H1 (cell line): ENCODE data around the gene ZNF358. TPM values are rescaled to one million over a fixed set of nuclear protein-coding genes. Genes with fewer than 3 reads are reported as not detected.

ENCODE experiments used
- CTCF ChIA-PET: fragments of 300-600 bp; sonication (Branson Sonifier 250); formaldehyde crosslinking; loops from one replicate; lab custom pipeline; 2021; ENCODE audit not compliant: partially characterized antibody; lab: Charles Lee
- POLR2A ChIA-PET: fragments of 300-600 bp; sonication (Branson Sonifier 250); formaldehyde crosslinking; loops from one replicate; lab custom pipeline; 2021; ENCODE audit warnings: inconsistent platforms; ENCODE audit not compliant: partially characterized antibody; lab: Charles Lee
- DNase-seq, 2 experiments: peaks; one replicate each; pipeline versions ENCODE4 v3.0.0 to v3.0.0-alpha.2; 2010 to 2022; ENCODE audit warnings: low spot score in 2 of 2, low read depth in 1 of 2, mixed read lengths in 1 of 2
- FAIRE-seq: peaks from 2 replicates; lab custom pipeline; 2011; peaks lifted over from hg19 to GRCh38; lab: Jason Lieb, UNC
- H2AFZ ChIP-seq: 2 replicates; pipeline ENCODE4 v1.8.1; 2012; ENCODE audit warnings: low read length, inconsistent platforms
- H2AK5ac ChIP-seq: 2 replicates; pipeline ENCODE4 v1.6.1; 2013; ENCODE audit warnings: low read depth, low read length
- H2BK120ac ChIP-seq: replicated peaks from 2 replicates; pipeline ENCODE3; 2013; ENCODE audit warnings: low read depth, low read length, inconsistent platforms
- H2BK12ac ChIP-seq: 2 replicates; pipeline ENCODE4 v1.6.1; 2013; ENCODE audit warnings: low read depth, low read length
- H2BK15ac ChIP-seq: 2 replicates; pipeline ENCODE4 v1.6.1; 2013; ENCODE audit warnings: low read length
- H2BK20ac ChIP-seq: 2 replicates; pipeline ENCODE4 v1.6.1; 2013; ENCODE audit warnings: low read length
- H2BK5ac ChIP-seq: 2 replicates; pipeline ENCODE4 v1.6.1; 2013; ENCODE audit warnings: low read depth, low read length
- H3K14ac ChIP-seq: 2 replicates; pipeline ENCODE4 v1.6.1; 2013; ENCODE audit warnings: inconsistent platforms; ENCODE audit not compliant: insufficient read length
- H3K18ac ChIP-seq: 2 replicates; pipeline ENCODE4 v1.6.1; 2013; ENCODE audit warnings: low read length; ENCODE audit errors: extremely low read depth
- H3K23ac ChIP-seq: 2 replicates; pipeline ENCODE4 v1.6.1; 2013; ENCODE audit warnings: inconsistent platforms; ENCODE audit not compliant: insufficient read length
- H3K23me2 ChIP-seq: 2 replicates; pipeline ENCODE4 v1.6.1; 2013; ENCODE audit warnings: low read depth, low read length
- H3K27ac ChIP-seq: 2 replicates; pipeline ENCODE4 v1.6.1; 2011; ENCODE audit warnings: low read depth, low read length, inconsistent platforms
- H3K27me3 ChIP-seq, 4 experiments: replicated peaks in 1 of 4; 1 replicate in 1 of 4; 2 replicates in 3 of 4; pipeline versions ENCODE4 v1.6.1 to v1.8.1; 2011 to 2013; ENCODE audit warnings: low read length in 3 of 4, mild to moderate bottlenecking in 3 of 4, inconsistent platforms in 2 of 4, mixed read lengths in 2 of 4, moderate library complexity in 1 of 4; ENCODE audit not compliant: control insufficient read depth in 3 of 4, insufficient read depth in 3 of 4; ENCODE audit errors: extremely low read depth in 1 of 4
- H3K36me3 ChIP-seq, 4 experiments: 2 replicates each; pipeline versions ENCODE4 v1.6.1 to v1.8.1; 2011 to 2013; ENCODE audit warnings: mild to moderate bottlenecking in 4 of 4, low read length in 3 of 4, moderate library complexity in 2 of 4, control low read depth in 1 of 4, inconsistent platforms in 1 of 4; ENCODE audit not compliant: insufficient read depth in 4 of 4, control insufficient read depth in 2 of 4
- H3K4ac ChIP-seq: replicated peaks from 2 replicates; pipeline ENCODE3; 2013; ENCODE audit warnings: low read length, low read depth, mixed read lengths, inconsistent platforms; ENCODE audit not compliant: insufficient read length
- H3K4me1 ChIP-seq, 4 experiments: replicated peaks in 1 of 4; 1 replicate in 1 of 4; 2 replicates in 3 of 4; pipeline versions ENCODE4 v1.6.1 to v1.8.1; 2011 to 2013; ENCODE audit warnings: low read length in 3 of 4, inconsistent platforms in 2 of 4, mixed read lengths in 1 of 4; ENCODE audit not compliant: insufficient read depth in 4 of 4, control insufficient read depth in 3 of 4
- H3K4me2 ChIP-seq, 2 experiments: 2 replicates each; pipeline versions ENCODE4 v1.6.1 to v1.8.1; 2011 to 2013; ENCODE audit warnings: low read depth in 2 of 2, low read length in 2 of 2, control low read depth in 1 of 2, inconsistent platforms in 1 of 2, mild to moderate bottlenecking in 1 of 2; ENCODE audit not compliant: insufficient read depth in 1 of 2
- H3K4me3 ChIP-seq, 4 experiments: fragments of 200-600, 300-600 bp in 1 of 4; sonication (generic), shearing (Covaris generic), sonication (Bioruptor Twin) in 1 of 4; 2 replicates each; pipeline versions ENCODE4 v1.5.1 to v1.8.1; 2011 to 2016; ENCODE audit warnings: low read length in 4 of 4, low read depth in 3 of 4, control low read depth in 2 of 4, inconsistent platforms in 2 of 4, mild to moderate bottlenecking in 2 of 4, mixed read lengths in 1 of 4, moderate library complexity in 1 of 4; ENCODE audit not compliant: insufficient read depth in 2 of 4; ENCODE audit errors: extremely low read depth in 1 of 4
- H3K56ac ChIP-seq: replicated peaks from 2 replicates; pipeline ENCODE3; 2013; ENCODE audit warnings: low read depth, mild to moderate bottlenecking, mixed read lengths, low read length, inconsistent platforms; ENCODE audit not compliant: insufficient read length
- H3K79me1 ChIP-seq: 2 replicates; pipeline ENCODE4 v1.6.1; 2013; ENCODE audit warnings: low read depth, low read length, control low read depth
- H3K79me2 ChIP-seq, 2 experiments: 2 replicates each; pipeline versions ENCODE4 v1.6.1 to v1.8.1; 2012 to 2013; ENCODE audit warnings: low read length in 2 of 2, mild to moderate bottlenecking in 2 of 2, inconsistent platforms in 1 of 2; ENCODE audit not compliant: insufficient read depth in 2 of 2, control insufficient read depth in 1 of 2
- H3K9ac ChIP-seq, 4 experiments: replicated peaks in 1 of 4; 1 replicate in 1 of 4; 2 replicates in 3 of 4; pipeline versions ENCODE4 v1.6.1 to v1.8.1; 2011 to 2013; ENCODE audit warnings: low read depth in 3 of 4, low read length in 3 of 4, control low read depth in 2 of 4, mild to moderate bottlenecking in 2 of 4, moderate library complexity in 2 of 4, inconsistent platforms in 1 of 4; ENCODE audit errors: extremely low read depth in 1 of 4
- H3K9me3 ChIP-seq, 2 experiments: 2 replicates each; pipeline versions ENCODE4 v1.6.1 to v1.8.1; 2012 to 2013; ENCODE audit warnings: mild to moderate bottlenecking in 2 of 2, moderate library complexity in 2 of 2, control low read depth in 1 of 2, inconsistent platforms in 1 of 2, low read depth in 1 of 2, low read length in 1 of 2, mixed read lengths in 1 of 2; ENCODE audit not compliant: insufficient read depth in 2 of 2
- H4K20me1 ChIP-seq, 2 experiments: replicated peaks in 1 of 2; 2 replicates each; pipeline versions ENCODE3 to v1.8.1; 2011 to 2013; ENCODE audit warnings: inconsistent platforms in 2 of 2, low read length in 2 of 2, mild to moderate bottlenecking in 1 of 2; ENCODE audit not compliant: insufficient read depth in 2 of 2, control insufficient read depth in 1 of 2
- H4K5ac ChIP-seq: 2 replicates; pipeline ENCODE4 v1.6.1; 2013; ENCODE audit warnings: low read length, low read depth, mixed read lengths, inconsistent platforms; ENCODE audit not compliant: insufficient read length
- H4K8ac ChIP-seq: 2 replicates; pipeline ENCODE4 v1.8.0; 2013; ENCODE audit warnings: mild to moderate bottlenecking, moderate library complexity, low read length, inconsistent platforms; ENCODE audit not compliant: insufficient read depth; ENCODE audit errors: extremely low read depth
- H4K91ac ChIP-seq: replicated peaks from 2 replicates; pipeline ENCODE3; 2013; ENCODE audit warnings: low read length, mixed read lengths, inconsistent platforms; ENCODE audit not compliant: insufficient read length
- BACH1 ChIP-seq: IDR thresholded peaks from 2 replicates; pipeline ENCODE4 v1.6.1; 2012; ENCODE audit warnings: low read length, improper control_type of control experiment
- EGR1 ChIP-seq: IDR thresholded peaks from 2 replicates; pipeline ENCODE4 v1.6.1; 2011; ENCODE audit warnings: low read depth, low read length, borderline replicate concordance
- GABPA ChIP-seq: IDR thresholded peaks from 2 replicates; pipeline ENCODE4 v1.6.1; 2011; ENCODE audit warnings: mild to moderate bottlenecking, low read length, moderate library complexity, borderline replicate concordance; ENCODE audit not compliant: insufficient read depth
- GTF2F1 ChIP-seq: IDR thresholded peaks from 2 replicates; pipeline ENCODE4 v1.6.1; 2012; ENCODE audit warnings: low read depth, low read length, improper control_type of control experiment, borderline replicate concordance
- KDM5A ChIP-seq: fragments of 200-600 bp; IDR thresholded peaks from 2 replicates; pipeline ENCODE4 v1.7.1; 2012; ENCODE audit warnings: mild to moderate bottlenecking, low read length, inconsistent platforms, mixed read lengths
- POLR2AphosphoS5 ChIP-seq: IDR thresholded peaks from 2 replicates; pipeline ENCODE4 v1.6.1; 2011; ENCODE audit warnings: low read depth, low read length
- RAD21 ChIP-seq, 2 experiments: IDR thresholded peaks in 1 of 2; conservative IDR thresholded peaks in 1 of 2; 2 replicates each; pipeline ENCODE4 v1.6.1; 2011; ENCODE audit warnings: low read depth in 2 of 2, low read length in 2 of 2, improper control_type of control experiment in 1 of 2, inconsistent platforms in 1 of 2, mild to moderate bottlenecking in 1 of 2, moderate library complexity in 1 of 2
- RXRA ChIP-seq: IDR thresholded peaks from 2 replicates; pipeline ENCODE4 v1.6.1; 2011; ENCODE audit warnings: low read depth, mild to moderate bottlenecking, low read length, moderate library complexity; ENCODE audit not compliant: insufficient read depth
- TAF1 ChIP-seq: IDR thresholded peaks from 2 replicates; pipeline ENCODE4 v1.6.1; 2011; ENCODE audit warnings: mild to moderate bottlenecking, low read depth, low read length
- TEAD4 ChIP-seq: IDR thresholded peaks from 2 replicates; pipeline ENCODE4 v1.6.1; 2012; ENCODE audit warnings: low read depth, low read length, inconsistent platforms, mixed read lengths
- WGBS, 2 experiments: shearing (Covaris generic) in 1 of 2; methylation state at CpG; one replicate each; pipeline versions ENCODE4 v1.1.6 to v1.1.7; 2013 to 2015; ENCODE audit warnings: low lambda C conversion rate in 2 of 2, mixed read lengths in 2 of 2, inconsistent platforms in 1 of 2, low coverage in 1 of 2, missing lambda C conversion rate in 1 of 2; ENCODE audit not compliant: insufficient replicate concordance in 2 of 2, insufficient coverage in 1 of 2, insufficient read length in 1 of 2; ENCODE audit errors: extremely low coverage in 1 of 2, missing lambda C conversion rate in 1 of 2; 5-methylcytosine and 5-hydroxymethylcytosine counted together
- polyA plus RNA-seq, 7 experiments: library from polyadenylated mRNA; depleted of rRNA in 3 of 7; stranded (reverse) in 5 of 7; unstranded in 2 of 7; fragments of >200 nt in 5 of 7; fragments of 200-250 nt in 2 of 7; gene quantifications; 1 replicate in 5 of 7; 2 replicates in 1 of 7; 4 replicates in 1 of 7; pipeline versions ENCODE4 v1.2.1 to v1.2.3, GENCODE V29; 2011 to 2013; ENCODE audit warnings: missing spikeins in 2 of 7, mixed read lengths in 2 of 7
- total RNA-seq: library from RNA; stranded (reverse); fragmentation: NEBNext Ultra II Directional; extraction: Animal tissue kit (Norgen Biotek cat#: 25700); gene quantifications from 2 replicates; pipeline ENCODE4 v1.2.1, GENCODE V29; 2021
- TF ChIP-seq, protein P1 (sequence below): IDR thresholded peaks from 2 replicates; pipeline ENCODE4 v1.6.1; 2012; ENCODE audit warnings: inconsistent platforms
- TF ChIP-seq, protein P2 (sequence below): IDR thresholded peaks from 2 replicates; pipeline ENCODE4 v1.6.1; 2012; ENCODE audit warnings: inconsistent platforms

Gene ZNF358
- total and polyA plus RNA-seq, 2 of the 8 experiments (the other 6 are each of a cell fraction or from before 2014, with no cell fraction given): 40.0 to 60.3 TPM

DNA sequence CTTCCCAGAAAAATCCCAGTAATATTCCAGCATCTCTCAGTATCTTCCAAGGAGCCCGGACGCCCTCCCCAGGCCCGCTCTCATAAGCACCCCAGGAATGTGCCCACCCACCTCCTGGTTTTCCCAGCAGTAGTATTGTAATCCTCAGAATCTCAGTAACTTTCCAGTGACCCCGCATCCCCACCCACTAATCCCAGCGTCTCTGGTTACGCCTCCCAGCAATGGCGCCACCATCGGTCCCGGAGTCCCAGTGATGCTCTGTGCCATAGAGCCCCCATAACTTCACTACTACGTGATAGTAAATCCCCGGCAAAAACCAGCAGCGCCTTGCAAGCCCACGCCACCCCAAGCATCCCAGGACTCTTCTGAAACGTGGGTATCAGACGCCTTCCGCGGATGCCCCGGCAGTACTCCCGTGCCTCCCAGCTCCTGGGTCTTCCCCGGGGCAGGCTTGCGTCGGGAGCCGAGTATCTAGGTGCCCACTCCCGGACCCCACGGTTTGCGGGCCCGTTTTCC is 18.7 kb downstream of the ZNF358 start:
- Histone ChIP-seq H2BK20ac (no peak overlapping the region), H3K79me1 (no peaks in the 10 kb centered on the region), H4K5ac (peak overlapping the region; percentile 70), H3K23me2 (no peaks in the 10 kb centered on the region; the same call in 1 of the 2 replicates), H4K8ac (no peak overlapping the region), H3K4ac (no peak overlapping the region), H2BK15ac (no peak overlapping the region), H2BK120ac (no peak overlapping the region), H3K4me1 (peaks cover 0 to 6% (median 3%) of the 10 kb centered on the region in 4 experiments; a peak in 4 of 7 replicates), H3K27ac (no peak overlapping the region), H3K23ac (no peak overlapping the region), H4K91ac (no peak overlapping the region), H2BK5ac (peak overlapping the region; percentile 75; the same call in 1 of the 2 replicates), H3K18ac (peak overlapping the region; percentile 80), H2BK12ac (no peak overlapping the region), H2AFZ (no peak overlapping the region), H3K4me3 (peak overlapping the region; percentile 76 to 98 (median 93)), H3K9ac (peak overlapping the region; percentile 36 to 58 (median 52)), H4K20me1 (no peaks in the 10 kb centered on the region), H3K27me3 (no peaks in the 10 kb centered on the region), H3K14ac (no peak overlapping the region), H3K56ac (peak overlapping the region; percentile 67), H3K36me3 (peaks cover 0 to 8% (median 3%) of the 10 kb centered on the region in 4 experiments; a peak in 4 of 8 replicates), H3K4me2 (peak overlapping the region; percentile 71 to 86), H3K9me3 (no peaks in the 10 kb centered on the region), H2AK5ac (no peak overlapping the region), H3K79me2 (no peaks in the 10 kb centered on the region)
- DNase-seq (peak; percentile 47 to 83), FAIRE-seq (no peak)
- POLR2A ChIA-PET: interaction anchor here (1.0 to 7.6 kb wide), 10 partner anchors 10 to 265 kb away, joined by 3 to 80 read pairs (median 5); partner anchors contain the start of genes MCOLN1 and ZNF358
- CTCF ChIA-PET: interaction anchor here (0.9 to 1.5 kb wide), 7 partner anchors 10 to 147 kb away, joined by 3 to 6 read pairs (median 3); partner anchors contain the start of genes MCOLN1 and PEX11G
- WGBS, 2 experiments: 2% methylated on average over 23 of the region's 27 CpGs; no CpG with 5 or more reads in 1 of the 2 experiments
- no peak for TF ChIP-seq EGR1
- peak; percentile 24 to 43; a peak in 3 of 4 replicates for TF ChIP-seq RAD21 (IDR thresholded peaks at IDR 0.05 in 1 of 2, conservative IDR thresholded peaks at IDR 0.05 in 1 of 2; ENCODE audit: low read depth in 2 of 2, low read length in 2 of 2)
- 0 out of 2 replicates have a peak, but pooled peaks have one; percentile 35 for TF ChIP-seq TAF1
- TF ChIP-seq GTF2F1: no peak
- no peak for TF ChIP-seq BACH1
- TF ChIP-seq, protein P1, sequence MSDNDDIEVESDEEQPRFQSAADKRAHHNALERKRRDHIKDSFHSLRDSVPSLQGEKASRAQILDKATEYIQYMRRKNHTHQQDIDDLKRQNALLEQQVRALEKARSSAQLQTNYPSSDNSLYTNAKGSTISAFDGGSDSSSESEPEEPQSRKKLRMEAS: no peak
- TF ChIP-seq RXRA: no peak
- peak; percentile 86 for TF ChIP-seq TEAD4
- TF ChIP-seq POLR2AphosphoS5: no peak
- TF ChIP-seq KDM5A: no peak; the same call in 1 of the 2 replicates
- TF ChIP-seq, protein P2, sequence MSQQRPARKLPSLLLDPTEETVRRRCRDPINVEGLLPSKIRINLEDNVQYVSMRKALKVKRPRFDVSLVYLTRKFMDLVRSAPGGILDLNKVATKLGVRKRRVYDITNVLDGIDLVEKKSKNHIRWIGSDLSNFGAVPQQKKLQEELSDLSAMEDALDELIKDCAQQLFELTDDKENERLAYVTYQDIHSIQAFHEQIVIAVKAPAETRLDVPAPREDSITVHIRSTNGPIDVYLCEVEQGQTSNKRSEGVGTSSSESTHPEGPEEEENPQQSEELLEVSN: no peak
- no peak for TF ChIP-seq GABPA
